ENCODE data around the gene PLA2G6. TPM values are rescaled to one million over a fixed set of nuclear protein-coding genes. Genes with fewer than 3 reads are reported as not detected.

The PLA2G6 gene
- total RNA-seq, 1 experiment from 2014 or later: 24.1 TPM

DNA sequence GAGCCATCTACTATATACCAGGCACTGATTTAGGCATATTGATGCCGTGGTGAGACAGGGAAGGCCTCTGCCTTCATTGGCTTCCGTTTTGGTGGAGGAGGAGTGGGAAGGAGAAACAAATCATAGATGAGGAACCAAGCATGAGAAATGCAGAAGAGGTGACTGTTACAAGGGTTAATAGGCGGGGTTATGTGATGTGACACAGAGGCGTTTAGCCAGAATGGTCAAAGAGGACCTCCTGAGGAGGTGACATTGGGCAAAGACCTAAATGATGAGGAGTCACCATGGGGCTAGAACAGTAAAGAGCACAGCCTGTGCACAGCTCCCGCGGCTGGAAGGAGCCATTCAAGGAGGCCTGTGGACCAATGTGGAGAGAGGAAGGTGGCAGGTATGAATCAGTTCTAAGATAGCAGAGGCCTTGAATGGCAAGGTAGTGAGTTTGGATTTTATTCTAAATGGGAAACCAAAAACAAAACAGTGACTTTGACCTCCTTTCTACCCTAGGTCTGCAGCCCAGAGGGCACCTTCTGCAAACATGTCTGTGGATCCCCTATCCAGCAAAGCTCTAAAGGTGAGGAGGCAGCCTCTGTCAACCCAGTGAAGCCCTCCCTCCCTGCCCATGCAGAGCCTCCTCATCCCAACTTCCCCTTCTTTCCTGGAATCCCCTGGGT, 31.8 kb upstream of the PLA2G6 start:
- no peak overlapping the region for H3T11ph ChIP-seq (ENCODE audit: low read length)
- no peak overlapping the region for H2BK20ac ChIP-seq (ENCODE audit: low read depth, low read length, poor library complexity, severe bottlenecking)
- H3K4me1 ChIP-seq (ENCODE audit: insufficient read depth, low read length): peaks cover 4% of the 10 kb centered on the region; the same call in 1 of the 2 replicates
- no peak overlapping the region for H2AFZ ChIP-seq (ENCODE audit: low read length)
- no peaks in the 10 kb centered on the region for H4K20me1 ChIP-seq (ENCODE audit: control insufficient read depth, insufficient read depth, insufficient read length)
- H3K4me2 ChIP-seq (ENCODE audit: insufficient read depth, insufficient read length, low read length): no peak overlapping the region
- no peaks in the 10 kb centered on the region for H3K79me1 ChIP-seq (ENCODE audit: insufficient read depth, low read depth, low read length, poor library complexity, severe bottlenecking)
- TF ChIP-seq, protein P1, sequence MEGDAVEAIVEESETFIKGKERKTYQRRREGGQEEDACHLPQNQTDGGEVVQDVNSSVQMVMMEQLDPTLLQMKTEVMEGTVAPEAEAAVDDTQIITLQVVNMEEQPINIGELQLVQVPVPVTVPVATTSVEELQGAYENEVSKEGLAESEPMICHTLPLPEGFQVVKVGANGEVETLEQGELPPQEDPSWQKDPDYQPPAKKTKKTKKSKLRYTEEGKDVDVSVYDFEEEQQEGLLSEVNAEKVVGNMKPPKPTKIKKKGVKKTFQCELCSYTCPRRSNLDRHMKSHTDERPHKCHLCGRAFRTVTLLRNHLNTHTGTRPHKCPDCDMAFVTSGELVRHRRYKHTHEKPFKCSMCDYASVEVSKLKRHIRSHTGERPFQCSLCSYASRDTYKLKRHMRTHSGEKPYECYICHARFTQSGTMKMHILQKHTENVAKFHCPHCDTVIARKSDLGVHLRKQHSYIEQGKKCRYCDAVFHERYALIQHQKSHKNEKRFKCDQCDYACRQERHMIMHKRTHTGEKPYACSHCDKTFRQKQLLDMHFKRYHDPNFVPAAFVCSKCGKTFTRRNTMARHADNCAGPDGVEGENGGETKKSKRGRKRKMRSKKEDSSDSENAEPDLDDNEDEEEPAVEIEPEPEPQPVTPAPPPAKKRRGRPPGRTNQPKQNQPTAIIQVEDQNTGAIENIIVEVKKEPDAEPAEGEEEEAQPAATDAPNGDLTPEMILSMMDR (conservative IDR thresholded peaks at IDR 0.05): no peak
- Mint-ChIP-seq H3K27me3 (ENCODE audit: low read depth) (peaks cover 22% of the 10 kb centered on the region), H3K4me3 (peak overlapping the region in 1 of 2 experiments; percentile 77; a peak in 2 of 5 replicates), H3K27ac (no peak overlapping the region), H3K36me3 (ENCODE audit: insufficient read depth in 1 of 3, low read depth in 3 of 3) (peaks cover 4 to 8% (median 6%) of the 10 kb centered on the region in 3 experiments), H3K9me3 (peaks cover 0 to 2% of the 10 kb centered on the region in 2 experiments; a peak in 1 of 5 replicates), H3K4me1 (peaks cover 19 to 35% of the 10 kb centered on the region in 2 experiments)
- H2BK5ac ChIP-seq (ENCODE audit: insufficient read length, low read length): no peak overlapping the region
- H3K56ac ChIP-seq (ENCODE audit: insufficient read length, low read depth, low read length): no peak overlapping the region
- H2AK5ac ChIP-seq (ENCODE audit: insufficient read length, low read length): no peak overlapping the region
- H3K27me3 ChIP-seq (ENCODE audit: insufficient read depth, low read length): no peaks in the 10 kb centered on the region; the same call in 1 of the 2 replicates
- no peak overlapping the region for H4K8ac ChIP-seq (replicated peaks; ENCODE audit: insufficient read length, low read depth, low read length)
- no peak overlapping the region for H3K4ac ChIP-seq (ENCODE audit: low read depth, low read length)
- H2BK12ac ChIP-seq (ENCODE audit: insufficient read length, low read depth, low read length): no peak overlapping the region
- DNase-seq: no peak
- H2BK15ac ChIP-seq (ENCODE audit: low read depth, low read length): no peak overlapping the region
- no peak overlapping the region for H3K18ac ChIP-seq (ENCODE audit: insufficient read length, low read depth, low read length)
- no peak overlapping the region for H3K14ac ChIP-seq (ENCODE audit: insufficient read depth, low read length)
- peaks cover 3% of the 10 kb centered on the region for H3K23me2 ChIP-seq (ENCODE audit: insufficient read length, low read depth, low read length, poor library complexity, severe bottlenecking)
- no peak overlapping the region for H3K27ac ChIP-seq (ENCODE audit: insufficient read length, low read depth, low read length)
- no peaks in the 10 kb centered on the region for H3K9me3 ChIP-seq (ENCODE audit: control insufficient read depth, low read depth, low read length)
- no peak overlapping the region for H2BK120ac ChIP-seq (ENCODE audit: low read depth, low read length, poor library complexity, severe bottlenecking)
- no peak overlapping the region for H4K5ac ChIP-seq (ENCODE audit: insufficient read length, low read depth, low read length)
- no peak overlapping the region for H3K9ac ChIP-seq (ENCODE audit: extremely low read depth, insufficient read length, low read length)
- H3K23ac ChIP-seq (ENCODE audit: insufficient read length, low read depth, low read length): no peak overlapping the region
- no peak overlapping the region for H4K91ac ChIP-seq (ENCODE audit: insufficient read length, low read depth, low read length)
- no CpG with 5 or more reads among the region's 6 CpGs for WGBS (ENCODE audit: extremely low coverage, insufficient read length, low lambda C conversion rate)
- no peaks in the 10 kb centered on the region for H3K79me2 ChIP-seq (ENCODE audit: insufficient read depth, low read length)

Measured in H9 (cell line).